H1 (cell line): ENCODE measurements around the gene STK32C. TPM values are rescaled to one million over a fixed set of nuclear protein-coding genes. Genes with fewer than 3 reads are reported as not detected.

Source experiments
- CTCF ChIA-PET: fragments of 300-600 bp; sonication (Branson Sonifier 250); formaldehyde crosslinking; loops from one replicate; lab custom pipeline; 2021; ENCODE audit not compliant: partially characterized antibody; lab: Charles Lee
- POLR2A ChIA-PET: fragments of 300-600 bp; sonication (Branson Sonifier 250); formaldehyde crosslinking; loops from one replicate; lab custom pipeline; 2021; ENCODE audit warnings: inconsistent platforms; ENCODE audit not compliant: partially characterized antibody; lab: Charles Lee
- DNase-seq, 2 experiments: peaks; one replicate each; pipeline versions ENCODE4 v3.0.0 to v3.0.0-alpha.2; 2010 to 2022; ENCODE audit warnings: low spot score in 2 of 2, low read depth in 1 of 2, mixed read lengths in 1 of 2
- FAIRE-seq: peaks from 2 replicates; lab custom pipeline; 2011; peaks lifted over from hg19 to GRCh38; lab: Jason Lieb, UNC
- H2AFZ ChIP-seq: 2 replicates; pipeline ENCODE4 v1.8.1; 2012; ENCODE audit warnings: low read length, inconsistent platforms
- H2AK5ac ChIP-seq: 2 replicates; pipeline ENCODE4 v1.6.1; 2013; ENCODE audit warnings: low read depth, low read length
- H2BK120ac ChIP-seq: replicated peaks from 2 replicates; pipeline ENCODE3; 2013; ENCODE audit warnings: low read depth, low read length, inconsistent platforms
- H2BK12ac ChIP-seq: 2 replicates; pipeline ENCODE4 v1.6.1; 2013; ENCODE audit warnings: low read depth, low read length
- H2BK15ac ChIP-seq: 2 replicates; pipeline ENCODE4 v1.6.1; 2013; ENCODE audit warnings: low read length
- H2BK20ac ChIP-seq: 2 replicates; pipeline ENCODE4 v1.6.1; 2013; ENCODE audit warnings: low read length
- H2BK5ac ChIP-seq: 2 replicates; pipeline ENCODE4 v1.6.1; 2013; ENCODE audit warnings: low read depth, low read length
- H3K14ac ChIP-seq: 2 replicates; pipeline ENCODE4 v1.6.1; 2013; ENCODE audit warnings: inconsistent platforms; ENCODE audit not compliant: insufficient read length
- H3K18ac ChIP-seq: 2 replicates; pipeline ENCODE4 v1.6.1; 2013; ENCODE audit warnings: low read length; ENCODE audit errors: extremely low read depth
- H3K23ac ChIP-seq: 2 replicates; pipeline ENCODE4 v1.6.1; 2013; ENCODE audit warnings: inconsistent platforms; ENCODE audit not compliant: insufficient read length
- H3K23me2 ChIP-seq: 2 replicates; pipeline ENCODE4 v1.6.1; 2013; ENCODE audit warnings: low read depth, low read length
- H3K27ac ChIP-seq: 2 replicates; pipeline ENCODE4 v1.6.1; 2011; ENCODE audit warnings: low read depth, low read length, inconsistent platforms
- H3K27me3 ChIP-seq, 4 experiments: replicated peaks in 1 of 4; 1 replicate in 1 of 4; 2 replicates in 3 of 4; pipeline versions ENCODE4 v1.6.1 to v1.8.1; 2011 to 2013; ENCODE audit warnings: low read length in 3 of 4, mild to moderate bottlenecking in 3 of 4, inconsistent platforms in 2 of 4, mixed read lengths in 2 of 4, moderate library complexity in 1 of 4; ENCODE audit not compliant: control insufficient read depth in 3 of 4, insufficient read depth in 3 of 4; ENCODE audit errors: extremely low read depth in 1 of 4
- H3K36me3 ChIP-seq, 4 experiments: 2 replicates each; pipeline versions ENCODE4 v1.6.1 to v1.8.1; 2011 to 2013; ENCODE audit warnings: mild to moderate bottlenecking in 4 of 4, low read length in 3 of 4, moderate library complexity in 2 of 4, control low read depth in 1 of 4, inconsistent platforms in 1 of 4; ENCODE audit not compliant: insufficient read depth in 4 of 4, control insufficient read depth in 2 of 4
- H3K4ac ChIP-seq: replicated peaks from 2 replicates; pipeline ENCODE3; 2013; ENCODE audit warnings: low read length, low read depth, mixed read lengths, inconsistent platforms; ENCODE audit not compliant: insufficient read length
- H3K4me1 ChIP-seq, 4 experiments: replicated peaks in 1 of 4; 1 replicate in 1 of 4; 2 replicates in 3 of 4; pipeline versions ENCODE4 v1.6.1 to v1.8.1; 2011 to 2013; ENCODE audit warnings: low read length in 3 of 4, inconsistent platforms in 2 of 4, mixed read lengths in 1 of 4; ENCODE audit not compliant: insufficient read depth in 4 of 4, control insufficient read depth in 3 of 4
- H3K4me2 ChIP-seq, 2 experiments: 2 replicates each; pipeline versions ENCODE4 v1.6.1 to v1.8.1; 2011 to 2013; ENCODE audit warnings: low read depth in 2 of 2, low read length in 2 of 2, control low read depth in 1 of 2, inconsistent platforms in 1 of 2, mild to moderate bottlenecking in 1 of 2; ENCODE audit not compliant: insufficient read depth in 1 of 2
- H3K4me3 ChIP-seq, 4 experiments: fragments of 200-600, 300-600 bp in 1 of 4; sonication (generic), shearing (Covaris generic), sonication (Bioruptor Twin) in 1 of 4; 2 replicates each; pipeline versions ENCODE4 v1.5.1 to v1.8.1; 2011 to 2016; ENCODE audit warnings: low read length in 4 of 4, low read depth in 3 of 4, control low read depth in 2 of 4, inconsistent platforms in 2 of 4, mild to moderate bottlenecking in 2 of 4, mixed read lengths in 1 of 4, moderate library complexity in 1 of 4; ENCODE audit not compliant: insufficient read depth in 2 of 4; ENCODE audit errors: extremely low read depth in 1 of 4
- H3K56ac ChIP-seq: replicated peaks from 2 replicates; pipeline ENCODE3; 2013; ENCODE audit warnings: low read depth, mild to moderate bottlenecking, mixed read lengths, low read length, inconsistent platforms; ENCODE audit not compliant: insufficient read length
- H3K79me1 ChIP-seq: 2 replicates; pipeline ENCODE4 v1.6.1; 2013; ENCODE audit warnings: low read depth, low read length, control low read depth
- H3K79me2 ChIP-seq, 2 experiments: 2 replicates each; pipeline versions ENCODE4 v1.6.1 to v1.8.1; 2012 to 2013; ENCODE audit warnings: low read length in 2 of 2, mild to moderate bottlenecking in 2 of 2, inconsistent platforms in 1 of 2; ENCODE audit not compliant: insufficient read depth in 2 of 2, control insufficient read depth in 1 of 2
- H3K9ac ChIP-seq, 4 experiments: replicated peaks in 1 of 4; 1 replicate in 1 of 4; 2 replicates in 3 of 4; pipeline versions ENCODE4 v1.6.1 to v1.8.1; 2011 to 2013; ENCODE audit warnings: low read depth in 3 of 4, low read length in 3 of 4, control low read depth in 2 of 4, mild to moderate bottlenecking in 2 of 4, moderate library complexity in 2 of 4, inconsistent platforms in 1 of 4; ENCODE audit errors: extremely low read depth in 1 of 4
- H3K9me3 ChIP-seq, 2 experiments: 2 replicates each; pipeline versions ENCODE4 v1.6.1 to v1.8.1; 2012 to 2013; ENCODE audit warnings: mild to moderate bottlenecking in 2 of 2, moderate library complexity in 2 of 2, control low read depth in 1 of 2, inconsistent platforms in 1 of 2, low read depth in 1 of 2, low read length in 1 of 2, mixed read lengths in 1 of 2; ENCODE audit not compliant: insufficient read depth in 2 of 2
- H4K20me1 ChIP-seq, 2 experiments: replicated peaks in 1 of 2; 2 replicates each; pipeline versions ENCODE3 to v1.8.1; 2011 to 2013; ENCODE audit warnings: inconsistent platforms in 2 of 2, low read length in 2 of 2, mild to moderate bottlenecking in 1 of 2; ENCODE audit not compliant: insufficient read depth in 2 of 2, control insufficient read depth in 1 of 2
- H4K5ac ChIP-seq: 2 replicates; pipeline ENCODE4 v1.6.1; 2013; ENCODE audit warnings: low read length, low read depth, mixed read lengths, inconsistent platforms; ENCODE audit not compliant: insufficient read length
- H4K8ac ChIP-seq: 2 replicates; pipeline ENCODE4 v1.8.0; 2013; ENCODE audit warnings: mild to moderate bottlenecking, moderate library complexity, low read length, inconsistent platforms; ENCODE audit not compliant: insufficient read depth; ENCODE audit errors: extremely low read depth
- H4K91ac ChIP-seq: replicated peaks from 2 replicates; pipeline ENCODE3; 2013; ENCODE audit warnings: low read length, mixed read lengths, inconsistent platforms; ENCODE audit not compliant: insufficient read length
- BCL11A ChIP-seq, 2 experiments: IDR thresholded peaks; one replicate each; pipeline ENCODE4 v1.6.1; 2011; ENCODE audit warnings: low read depth in 2 of 2, low read length in 2 of 2, mild to moderate bottlenecking in 2 of 2
- CBX8 ChIP-seq: fragments of 300-800, 300-1000 bp; sonication (generic); IDR thresholded peaks from 2 replicates; pipeline ENCODE4 v1.7.1; 2016; ENCODE audit warnings: low read depth, low read length, borderline replicate concordance
- CTBP2 ChIP-seq: IDR thresholded peaks from 2 replicates; pipeline ENCODE4 v1.7.0; 2011; ENCODE audit warnings: borderline replicate concordance, mild to moderate bottlenecking, moderate library complexity, mixed read lengths, low read length; ENCODE audit not compliant: insufficient read depth, insufficient read length
- FOSL1 ChIP-seq: IDR thresholded peaks from 2 replicates; pipeline ENCODE4 v1.6.1; 2011; ENCODE audit warnings: mild to moderate bottlenecking, low read depth, low read length, moderate library complexity; ENCODE audit not compliant: insufficient read depth
- HDAC2 ChIP-seq, 2 experiments: fragments of 300-600 bp in 1 of 2; sonication (generic) in 1 of 2; IDR thresholded peaks; 2 replicates each; pipeline ENCODE4 v1.6.1; 2011 to 2012; ENCODE audit warnings: low read depth in 2 of 2, low read length in 2 of 2, mild to moderate bottlenecking in 2 of 2, moderate library complexity in 2 of 2, borderline replicate concordance in 1 of 2, inconsistent platforms in 1 of 2
- MAFK ChIP-seq: IDR thresholded peaks from 2 replicates; pipeline ENCODE4 v1.6.1; 2012; ENCODE audit warnings: low read depth, mild to moderate bottlenecking, improper control_type of control experiment, low read length
- PHF8 ChIP-seq: fragments of 200-600 bp; sonication (generic); conservative IDR thresholded peaks from 2 replicates; pipeline ENCODE4 v1.7.1; 2012; ENCODE audit warnings: low read depth, mild to moderate bottlenecking, inconsistent platforms, low read length, moderate library complexity
- RBBP5 ChIP-seq: IDR thresholded peaks from 2 replicates; pipeline ENCODE4 v1.7.1; 2012; ENCODE audit warnings: low read depth, mild to moderate bottlenecking, inconsistent platforms, low read length, moderate library complexity, borderline replicate concordance
- SIRT6 ChIP-seq: IDR thresholded peaks from one replicate; pipeline ENCODE4 v1.7.1; 2012; ENCODE audit warnings: low read length, inconsistent platforms
- SP4 ChIP-seq: IDR thresholded peaks from 2 replicates; pipeline ENCODE4 v1.6.1; 2012; ENCODE audit warnings: low read length, inconsistent platforms
- TEAD4 ChIP-seq: IDR thresholded peaks from 2 replicates; pipeline ENCODE4 v1.6.1; 2012; ENCODE audit warnings: low read depth, low read length, inconsistent platforms, mixed read lengths
- WGBS, 2 experiments: shearing (Covaris generic) in 1 of 2; methylation state at CpG; one replicate each; pipeline versions ENCODE4 v1.1.6 to v1.1.7; 2013 to 2015; ENCODE audit warnings: low lambda C conversion rate in 2 of 2, mixed read lengths in 2 of 2, inconsistent platforms in 1 of 2, low coverage in 1 of 2, missing lambda C conversion rate in 1 of 2; ENCODE audit not compliant: insufficient replicate concordance in 2 of 2, insufficient coverage in 1 of 2, insufficient read length in 1 of 2; ENCODE audit errors: extremely low coverage in 1 of 2, missing lambda C conversion rate in 1 of 2; 5-methylcytosine and 5-hydroxymethylcytosine counted together
- polyA plus RNA-seq, 7 experiments: library from polyadenylated mRNA; depleted of rRNA in 3 of 7; stranded (reverse) in 5 of 7; unstranded in 2 of 7; fragments of >200 nt in 5 of 7; fragments of 200-250 nt in 2 of 7; gene quantifications; 1 replicate in 5 of 7; 2 replicates in 1 of 7; 4 replicates in 1 of 7; pipeline versions ENCODE4 v1.2.1 to v1.2.3, GENCODE V29; 2011 to 2013; ENCODE audit warnings: missing spikeins in 2 of 7, mixed read lengths in 2 of 7
- total RNA-seq: library from RNA; stranded (reverse); fragmentation: NEBNext Ultra II Directional; extraction: Animal tissue kit (Norgen Biotek cat#: 25700); gene quantifications from 2 replicates; pipeline ENCODE4 v1.2.1, GENCODE V29; 2021

Gene STK32C
- total and polyA plus RNA-seq, 2 of the 8 experiments (the other 6 are each of a cell fraction or from before 2014, with no cell fraction given) = 10.6 to 15.6 TPM

DNA sequence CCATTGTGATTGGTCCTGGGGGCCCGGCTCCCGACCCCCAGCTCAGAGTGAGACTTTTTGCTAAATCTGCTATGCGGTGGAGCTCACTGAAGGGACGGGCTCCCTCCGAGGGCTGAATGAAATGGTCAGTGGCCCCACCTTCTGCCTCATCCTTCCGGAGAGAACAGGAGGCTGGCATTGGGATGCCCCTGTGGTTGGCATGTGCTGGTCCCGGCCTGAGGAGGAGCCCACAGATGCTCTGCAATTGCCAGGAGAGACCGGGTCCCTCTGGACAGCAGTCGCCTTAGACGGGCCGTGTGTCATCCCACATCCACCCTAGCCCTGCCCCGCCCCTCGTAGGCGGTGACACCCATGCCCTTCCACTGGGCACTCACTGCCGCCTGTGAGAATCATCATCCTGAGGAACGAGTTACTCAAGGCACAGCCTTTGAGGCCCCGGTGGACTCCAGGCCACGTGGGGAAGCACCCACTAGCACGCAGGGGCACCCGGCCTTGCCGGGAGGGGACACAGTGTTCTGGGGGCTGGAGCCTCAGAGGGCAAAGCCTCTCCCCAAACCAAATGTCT is 142.3 kb downstream of the STK32C start:
- no peak overlapping the region for H3K14ac ChIP-seq
- H3K36me3 ChIP-seq = no peaks in the 10 kb centered on the region
- H4K20me1 ChIP-seq = no peaks in the 10 kb centered on the region
- H2BK12ac ChIP-seq = no peak overlapping the region
- no peak overlapping the region for H3K56ac ChIP-seq
- TF ChIP-seq TEAD4 (no peak), HDAC2 (IDR thresholded peaks at IDR 0.05; ENCODE audit: borderline replicate concordance in 1 of 2, low read depth in 2 of 2, low read length in 2 of 2) (no peak), SIRT6 (no peak), BCL11A (IDR thresholded peaks at IDR 0.05; ENCODE audit: low read depth in 2 of 2, low read length in 2 of 2) (no peak), MAFK (no peak), SP4 (no peak), FOSL1 (no peak), CBX8 (no peak), PHF8 (no peak), RBBP5 (no peak), CTBP2 (no peak)
- H3K4me3 ChIP-seq = no peak overlapping the region
- H3K9me3 ChIP-seq = no peaks in the 10 kb centered on the region
- FAIRE-seq (no peak), DNase-seq (no peak)
- no peaks in the 10 kb centered on the region; a peak in 1 of 7 replicates for H3K27me3 ChIP-seq
- H3K27ac ChIP-seq = no peak overlapping the region
- H4K5ac ChIP-seq = no peak overlapping the region
- no peak overlapping the region for H2BK5ac ChIP-seq
- ChIA-PET POLR2A (interaction anchor here (1.1 kb wide), 1 partner anchor 10 kb away, joined by 4 read pairs; no protein-coding TSS in a partner anchor), CTCF (interaction anchor here (0.7 to 1.4 kb wide), 3 partner anchors 13 to 138 kb away, joined by 3 read pairs; no protein-coding TSS in a partner anchor)
- H3K9ac ChIP-seq = no peak overlapping the region
- H3K18ac ChIP-seq = no peak overlapping the region
- no peak overlapping the region for H3K23ac ChIP-seq
- H3K4me2 ChIP-seq = no peak overlapping the region
- H3K4ac ChIP-seq = no peak overlapping the region
- no peak overlapping the region for H2AFZ ChIP-seq
- H3K79me1 ChIP-seq = no peaks in the 10 kb centered on the region
- no peak overlapping the region for H2BK15ac ChIP-seq
- no peaks in the 10 kb centered on the region for H3K79me2 ChIP-seq
- no peak overlapping the region for H2BK20ac ChIP-seq
- peaks cover 0 to 17% (median 12%) of the 10 kb centered on the region in 4 experiments; a peak in 6 of 7 replicates for H3K4me1 ChIP-seq
- WGBS, 2 experiments = 90% methylated on average over 17 of the region's 21 CpGs; no CpG with 5 or more reads in 1 of the 2 experiments
- H4K8ac ChIP-seq = no peak overlapping the region; the same call in 1 of the 2 replicates
- H4K91ac ChIP-seq = no peak overlapping the region
- H2AK5ac ChIP-seq = no peak overlapping the region
- H2BK120ac ChIP-seq = no peak overlapping the region
- H3K23me2 ChIP-seq = peaks cover 4% of the 10 kb centered on the region; the same call in 1 of the 2 replicates
